ENCODE results near the gene ZNF528. TPM values are rescaled to one million over a fixed set of nuclear protein-coding genes. Genes with fewer than 3 reads are reported as not detected.
A peak's percentile ranks its signal among the peaks of the same experiment; 100 is the strongest.

Gene ZNF528
- 10 to 100 TPM; 16.3 to 16.9 TPM for total RNA-seq
- polyA plus RNA-seq (2013, experiment 1 of 2): 15.2 TPM
- 12.0 TPM for polyA plus RNA-seq (2013, experiment 2 of 2)
- total RNA-seq: 2.4 to 64.7 (median 19.8) reads per million in 172 experiments

DNA sequence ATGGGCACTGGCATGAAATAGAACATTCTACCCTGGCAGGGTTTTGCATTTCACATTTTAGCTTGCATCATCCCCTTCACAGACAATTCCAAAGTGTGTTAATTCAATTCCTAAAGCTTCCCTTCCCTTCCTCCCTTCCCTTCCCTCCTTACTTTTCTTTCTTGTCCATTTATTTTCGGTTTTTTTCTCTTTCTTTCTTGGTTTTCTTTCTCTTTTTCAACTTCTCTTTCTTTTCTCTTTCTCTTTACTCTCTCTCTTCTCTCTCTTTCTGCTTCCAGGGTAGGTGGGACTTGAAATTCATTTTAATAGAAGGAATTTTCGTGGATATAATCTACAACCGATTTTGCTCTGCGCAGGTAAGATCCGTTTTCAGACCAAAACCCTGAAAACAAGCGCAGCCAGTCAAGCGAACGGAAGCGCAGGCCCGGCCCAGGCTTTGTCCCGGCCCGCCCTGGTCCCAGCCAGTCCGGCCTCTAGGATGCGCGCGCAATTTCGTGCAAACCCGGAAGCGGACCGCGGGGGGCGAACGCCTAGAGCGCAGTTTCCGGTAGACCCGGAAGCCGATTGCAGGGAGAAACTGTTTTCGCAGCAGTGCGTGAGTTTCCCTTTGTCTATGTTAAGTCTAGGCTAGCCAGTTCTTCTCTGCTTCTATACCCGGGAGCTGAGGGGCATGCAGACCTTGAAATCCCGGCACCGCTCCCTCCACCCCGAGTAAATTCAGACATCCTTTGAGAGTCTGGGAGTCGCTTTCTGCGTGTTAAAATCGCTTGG lies at the start of gene ZNF528:
Gene ZNF528, plus strand, starts transcription at position 540 of the 771 bp plus-strand sequence. CDS start 4,165 bp downstream, outside the sequence.
- ATAC-seq (ENCODE audit: poor library complexity) (peak; percentile 97), DNase-seq (peak; percentile 84 to 95 (median 92))
- Histone ChIP-seq H3K9me3 (ENCODE audit: control insufficient read depth in 1 of 2, insufficient read depth in 1 of 2, low read length in 2 of 2) (peaks cover 53 to 65% of the 10 kb centered on the region in 2 experiments), H3K4me3 (ENCODE audit: low read length) (peak within 1 kb of the TSS; percentile 71), H3K4me1 (ENCODE audit: insufficient read depth, low read length) (peaks cover 20% of the 10 kb centered on the region), H3K27ac (ENCODE audit: low read depth in 1 of 2, low read length in 2 of 2) (peak within 1 kb of the TSS; percentile 25 to 62), H3K27me3 (ENCODE audit: control insufficient read depth in 1 of 2, insufficient read depth in 2 of 2, low read length in 2 of 2) (no peaks in the 10 kb centered on the region), H3K36me3 (ENCODE audit: insufficient read depth, low read length) (peaks cover 6% of the 10 kb centered on the region)
- ChIA-PET POLR2A (interaction anchor here (1.2 to 1.9 kb wide), 2 partner anchors 28 to 61 kb away, joined by 4 to 18 read pairs; partner anchors contain the start of genes ZNF610 and ZNF880), CTCF (no interaction called here)
- Mint-ChIP-seq H3K4me1 (ENCODE audit: low read depth) (peaks cover 20% of the 10 kb centered on the region), H3K27ac (peak within 1 kb of the TSS; percentile 93), H3K36me3 (ENCODE audit: low read depth) (peaks cover 88% of the 10 kb centered on the region), H3K4me3 (peak within 1 kb of the TSS; percentile 93), H3K27me3 (no peaks in the 10 kb centered on the region), H3K9me3 (peaks cover 22% of the 10 kb centered on the region)
- TF ChIP-seq, protein P1, sequence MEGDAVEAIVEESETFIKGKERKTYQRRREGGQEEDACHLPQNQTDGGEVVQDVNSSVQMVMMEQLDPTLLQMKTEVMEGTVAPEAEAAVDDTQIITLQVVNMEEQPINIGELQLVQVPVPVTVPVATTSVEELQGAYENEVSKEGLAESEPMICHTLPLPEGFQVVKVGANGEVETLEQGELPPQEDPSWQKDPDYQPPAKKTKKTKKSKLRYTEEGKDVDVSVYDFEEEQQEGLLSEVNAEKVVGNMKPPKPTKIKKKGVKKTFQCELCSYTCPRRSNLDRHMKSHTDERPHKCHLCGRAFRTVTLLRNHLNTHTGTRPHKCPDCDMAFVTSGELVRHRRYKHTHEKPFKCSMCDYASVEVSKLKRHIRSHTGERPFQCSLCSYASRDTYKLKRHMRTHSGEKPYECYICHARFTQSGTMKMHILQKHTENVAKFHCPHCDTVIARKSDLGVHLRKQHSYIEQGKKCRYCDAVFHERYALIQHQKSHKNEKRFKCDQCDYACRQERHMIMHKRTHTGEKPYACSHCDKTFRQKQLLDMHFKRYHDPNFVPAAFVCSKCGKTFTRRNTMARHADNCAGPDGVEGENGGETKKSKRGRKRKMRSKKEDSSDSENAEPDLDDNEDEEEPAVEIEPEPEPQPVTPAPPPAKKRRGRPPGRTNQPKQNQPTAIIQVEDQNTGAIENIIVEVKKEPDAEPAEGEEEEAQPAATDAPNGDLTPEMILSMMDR (IDR thresholded peaks at IDR 0.05): no peak
- intact Hi-C loops (cut with DNase I, micrococcal nuclease): loop anchor here in 1 of 2 experiments (2.0 to 5.0 kb wide), 3 partner anchors 27 to 240 kb away; partner anchors contain the start of genes ZNF808 and ZNF83

DNA sequence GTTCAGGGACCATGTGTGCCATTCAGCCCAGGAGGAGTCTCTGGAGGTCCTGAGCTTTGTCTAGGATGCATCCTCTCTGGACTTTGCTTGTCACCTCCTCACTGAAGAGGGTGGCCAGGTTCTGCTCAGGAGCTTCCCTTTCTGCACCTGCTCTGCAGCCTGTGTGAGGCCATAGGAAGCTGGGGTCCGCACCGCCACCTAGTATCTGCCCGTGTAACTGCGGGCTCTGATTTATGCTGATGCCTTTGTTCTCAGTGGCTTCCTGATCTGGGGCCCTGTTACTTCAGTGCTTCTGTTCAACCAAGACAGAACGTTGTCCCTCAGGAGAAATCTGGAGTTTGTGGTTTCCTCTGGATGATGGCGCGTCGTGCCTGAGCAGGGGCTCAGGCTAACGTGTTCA lies 46.1 kb upstream of the ZNF528 start:
- Mint-ChIP-seq H3K9me3 (peaks cover 18% of the 10 kb centered on the region), H3K36me3 (ENCODE audit: low read depth) (peaks cover 85% of the 10 kb centered on the region), H3K27ac (no peak overlapping the region), H3K27me3 (no peaks in the 10 kb centered on the region), H3K4me1 (ENCODE audit: low read depth) (no peaks in the 10 kb centered on the region), H3K4me3 (no peak overlapping the region)
- H3K4me3 ChIP-seq (ENCODE audit: low read length): no peak overlapping the region
- no peaks in the 10 kb centered on the region for H3K27me3 ChIP-seq (ENCODE audit: control insufficient read depth in 1 of 2, insufficient read depth in 2 of 2, low read length in 2 of 2)
- ChIA-PET POLR2A (no interaction called here), CTCF (no interaction called here)
- intact Hi-C loops (cut with DNase I, micrococcal nuclease): no loop called here
- ATAC-seq (ENCODE audit: poor library complexity) (no peak), DNase-seq (no peak)
- TF ChIP-seq, protein P1 (IDR thresholded peaks at IDR 0.05): no peak
- H3K36me3 ChIP-seq (ENCODE audit: insufficient read depth, low read length): no peaks in the 10 kb centered on the region
- no peak overlapping the region for H3K27ac ChIP-seq (ENCODE audit: low read depth in 1 of 2, low read length in 2 of 2)
- H3K9me3 ChIP-seq (ENCODE audit: control insufficient read depth in 1 of 2, insufficient read depth in 1 of 2, low read length in 2 of 2): peaks cover 34 to 57% of the 10 kb centered on the region in 2 experiments
- no peaks in the 10 kb centered on the region for H3K4me1 ChIP-seq (ENCODE audit: insufficient read depth, low read length)

DNA sequence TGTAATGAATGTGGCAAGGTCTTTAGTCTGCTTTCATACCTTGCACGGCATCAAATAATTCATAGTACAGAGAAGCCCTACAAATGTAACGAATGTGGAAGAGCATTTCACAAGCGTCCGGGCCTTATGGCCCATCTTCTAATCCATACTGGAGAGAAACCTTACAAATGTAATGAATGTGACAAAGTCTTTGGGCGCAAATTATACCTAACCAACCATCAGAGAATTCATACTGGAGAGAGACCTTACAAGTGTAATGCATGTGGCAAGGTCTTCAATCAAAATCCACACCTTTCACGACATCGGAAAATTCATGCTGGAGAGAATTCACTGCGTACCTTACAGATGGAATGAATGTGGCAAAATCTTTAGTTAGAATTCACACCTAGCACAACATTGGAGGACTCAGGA lies 31.2 kb upstream of the ZNF528 start:
- H3K27me3 ChIP-seq (ENCODE audit: control insufficient read depth in 1 of 2, insufficient read depth in 2 of 2, low read length in 2 of 2): no peaks in the 10 kb centered on the region
- Mint-ChIP-seq H3K27ac (no peak overlapping the region), H3K27me3 (no peaks in the 10 kb centered on the region), H3K4me3 (peak overlapping the region; percentile 11), H3K4me1 (ENCODE audit: low read depth) (peaks cover 16% of the 10 kb centered on the region), H3K9me3 (peaks cover 32% of the 10 kb centered on the region), H3K36me3 (ENCODE audit: low read depth) (peaks cover 88% of the 10 kb centered on the region)
- intact Hi-C loops (cut with DNase I, micrococcal nuclease): no loop called here
- no peaks in the 10 kb centered on the region for H3K36me3 ChIP-seq (ENCODE audit: insufficient read depth, low read length)
- POLR2A ChIA-PET: no interaction called here
- peaks cover 65 to 76% of the 10 kb centered on the region in 2 experiments for H3K9me3 ChIP-seq (ENCODE audit: control insufficient read depth in 1 of 2, insufficient read depth in 1 of 2, low read length in 2 of 2)
- peaks cover 15% of the 10 kb centered on the region for H3K4me1 ChIP-seq (ENCODE audit: insufficient read depth, low read length)
- CTCF ChIA-PET: no interaction called here
- ATAC-seq (ENCODE audit: poor library complexity) (no peak), DNase-seq (no peak)
- H3K27ac ChIP-seq (ENCODE audit: low read depth in 1 of 2, low read length in 2 of 2): no peak overlapping the region
- TF ChIP-seq, protein P1 (IDR thresholded peaks at IDR 0.05): no peak
- H3K4me3 ChIP-seq (ENCODE audit: low read length): no peak overlapping the region

Measured in CD4-positive, alpha-beta T cell (primary cell).